Measurements from ENCODE around the gene TRIP10.

GRCh38 chr19:6739390-6739882 is at the start of gene TRIP10:
- TF ChIP-seq CTCF (IDR thresholded peaks at IDR 0.05) (no peak), POLR2A (IDR thresholded peaks at IDR 0.05) (peak; percentile 56)
